CD4-positive, alpha-beta T cell treated with Interleukin-15 for 4 hours (primary cell): ENCODE data around the gene TLX1.

Source experiments
- DNase-seq: peaks from one replicate; pipeline ENCODE4 v3.0.0-alpha.2; 2020; ENCODE audit warnings: low spot score

The TLX1 gene

DNA sequence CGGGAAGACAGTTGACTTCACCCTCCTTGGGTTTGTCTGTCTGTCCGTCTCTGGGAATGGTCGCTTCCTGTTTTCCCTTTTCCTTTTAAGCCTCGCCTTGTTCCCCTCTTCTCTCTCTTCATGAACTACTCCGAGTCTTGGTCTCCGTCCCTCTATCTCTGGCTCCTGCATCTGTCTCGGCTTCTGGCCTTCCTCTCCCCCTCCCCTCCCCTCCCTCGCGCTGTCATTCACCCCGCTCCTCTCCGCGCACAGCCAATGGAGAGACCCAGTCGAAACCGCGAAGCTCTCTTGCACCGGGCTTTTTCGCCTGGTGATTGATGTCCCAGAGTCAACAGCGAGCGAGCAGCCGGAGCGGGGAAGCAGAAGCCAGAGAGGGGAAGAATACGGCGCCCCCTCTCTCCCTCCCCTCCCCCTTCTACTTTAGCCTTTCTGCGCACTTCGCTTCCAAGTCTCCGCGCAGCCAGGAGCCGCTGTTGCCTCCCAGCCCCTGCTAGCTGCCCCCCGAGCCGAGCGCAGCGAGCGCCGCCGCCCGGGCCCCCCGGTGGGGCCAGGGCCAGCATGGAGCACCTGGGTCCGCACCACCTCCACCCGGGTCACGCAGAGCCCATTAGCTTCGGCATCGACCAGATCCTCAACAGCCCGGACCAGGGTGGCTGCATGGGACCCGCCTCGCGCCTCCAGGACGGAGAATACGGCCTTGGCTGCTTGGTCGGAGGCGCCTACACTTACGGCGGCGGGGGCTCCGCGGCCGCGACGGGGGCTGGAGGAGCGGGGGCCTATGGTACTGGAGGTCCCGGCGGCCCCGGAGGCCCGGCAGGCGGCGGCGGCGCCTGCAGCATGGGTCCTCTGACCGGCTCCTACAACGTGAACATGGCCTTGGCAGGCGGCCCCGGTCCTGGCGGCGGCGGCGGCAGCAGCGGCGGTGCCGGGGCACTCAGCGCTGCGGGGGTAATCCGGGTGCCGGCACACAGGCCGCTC lies at the start of gene TLX1:
Gene TLX1, plus strand, starts transcription at position 317 of the 978 bp plus-strand sequence. Its CDS starts 242 bp downstream, at position 559.
- DNase-seq: no peak

DNA sequence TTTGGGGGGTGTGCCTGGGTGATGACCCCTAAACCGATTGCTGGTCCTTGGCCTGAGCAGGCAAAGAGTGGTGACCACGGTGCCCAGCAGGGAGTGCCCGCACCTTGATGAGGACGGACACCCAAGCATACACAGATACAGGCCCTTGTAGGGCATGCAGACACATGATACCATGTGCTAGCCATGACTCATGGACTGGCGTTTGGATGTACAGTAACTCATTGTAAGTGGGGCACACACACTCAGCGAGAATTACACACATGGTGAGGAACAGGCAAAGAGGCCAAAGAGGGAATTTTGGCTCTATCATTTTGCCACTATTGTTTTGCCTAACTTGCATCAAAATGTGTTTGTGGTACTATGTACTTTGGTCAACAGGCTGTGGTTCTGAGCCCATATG lies 45.3 kb upstream of the TLX1 start:
- no peak for DNase-seq

DNA sequence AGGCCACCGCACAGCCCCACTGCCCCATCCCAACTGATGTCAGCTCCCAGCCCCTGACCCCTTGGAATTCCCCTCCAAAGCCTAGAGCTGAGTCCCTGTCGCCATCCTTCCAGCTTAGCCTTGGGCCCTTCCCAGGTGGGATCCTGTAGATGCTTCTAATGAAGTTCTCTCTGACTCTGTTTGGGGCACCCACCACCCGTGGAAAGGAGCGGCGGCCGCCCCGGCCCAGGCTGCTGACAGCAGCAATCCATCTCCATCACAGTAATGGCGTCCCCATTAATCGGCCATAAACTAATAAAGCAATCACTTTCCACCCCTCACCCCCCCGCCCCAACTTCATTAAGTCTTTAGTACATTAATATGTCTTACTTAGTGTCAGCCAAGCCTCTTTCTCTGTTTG lies 43.7 kb upstream of the TLX1 start:
- DNase-seq: no peak

DNA sequence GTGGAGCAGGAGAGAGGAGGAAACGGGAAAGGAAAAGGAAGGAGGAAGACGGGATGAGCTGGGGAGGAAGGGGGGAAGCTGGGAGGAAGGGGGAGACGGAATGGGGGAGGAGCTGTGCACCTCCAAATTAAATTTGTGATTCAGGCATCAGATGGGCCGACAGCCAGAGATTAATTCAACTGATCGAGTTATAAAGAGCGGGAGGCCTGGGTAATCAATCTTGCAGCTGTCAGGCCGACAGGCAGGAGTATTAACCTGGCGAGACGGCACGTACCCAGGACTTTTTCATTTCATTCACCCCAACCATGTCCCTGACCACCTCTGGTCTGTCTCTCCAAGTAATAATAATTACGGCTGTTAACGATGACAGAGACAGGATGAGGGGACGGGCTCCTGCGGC lies 43.1 kb upstream of the TLX1 start:
- DNase-seq: no peak

DNA sequence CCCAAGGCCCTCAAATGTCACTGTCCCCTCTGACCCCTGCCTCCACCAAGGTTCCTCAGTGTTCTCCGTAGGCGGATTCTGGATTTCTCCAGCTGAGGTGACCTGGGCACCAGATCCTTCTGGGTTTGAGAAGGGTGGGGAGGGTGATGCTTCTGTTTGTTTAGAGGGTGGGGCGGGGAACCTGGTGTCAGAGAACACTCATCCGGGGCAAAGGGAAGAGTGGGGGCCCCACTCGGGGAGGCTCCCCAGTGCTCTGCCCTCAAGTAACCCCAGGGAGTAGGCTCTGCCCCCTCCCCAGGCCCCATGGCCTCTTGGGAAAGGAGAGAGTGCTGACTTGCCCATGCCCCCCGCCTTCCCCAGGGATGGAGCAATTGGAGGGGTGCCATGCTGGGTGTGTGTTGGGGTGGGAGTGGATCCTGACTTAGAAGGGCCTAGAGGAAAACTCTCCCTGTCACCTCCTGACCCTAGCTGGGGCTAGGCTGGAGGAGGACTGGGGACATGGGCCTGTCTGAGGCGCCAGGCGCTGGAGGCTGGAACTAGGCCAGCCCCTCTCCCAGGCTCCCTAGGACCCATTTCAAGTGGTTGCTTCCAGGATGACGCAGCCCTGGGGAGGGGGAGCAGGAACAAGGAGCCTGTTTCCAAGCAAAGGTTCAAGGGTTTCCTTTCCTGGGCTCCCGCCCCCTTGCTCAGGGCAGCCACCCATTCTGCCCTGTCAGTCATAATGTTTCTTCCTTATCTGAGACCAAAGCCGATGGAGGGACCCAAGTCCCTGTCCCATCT lies 41.4 kb upstream of the TLX1 start:
- no peak for DNase-seq

DNA sequence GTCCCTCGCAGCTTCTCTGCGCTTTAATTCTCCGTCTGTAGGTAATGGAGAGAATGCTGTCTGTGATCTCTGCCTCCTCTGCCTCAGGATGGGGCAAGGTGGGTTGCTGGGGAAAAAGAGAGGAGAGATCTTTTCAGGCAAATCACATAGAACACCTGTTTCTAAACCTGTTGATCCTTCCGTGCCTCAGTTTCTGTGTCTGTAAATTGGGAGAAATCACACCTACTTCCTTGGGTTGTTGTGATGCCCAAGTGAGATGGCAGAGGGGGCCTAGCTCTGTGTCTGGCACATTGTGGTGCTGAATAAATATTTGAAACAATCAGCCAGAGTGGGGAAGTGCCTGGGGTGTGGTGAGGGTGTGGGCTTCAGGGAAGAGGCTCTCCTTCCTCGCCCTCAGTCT lies 40.5 kb upstream of the TLX1 start:
- no peak for DNase-seq

DNA sequence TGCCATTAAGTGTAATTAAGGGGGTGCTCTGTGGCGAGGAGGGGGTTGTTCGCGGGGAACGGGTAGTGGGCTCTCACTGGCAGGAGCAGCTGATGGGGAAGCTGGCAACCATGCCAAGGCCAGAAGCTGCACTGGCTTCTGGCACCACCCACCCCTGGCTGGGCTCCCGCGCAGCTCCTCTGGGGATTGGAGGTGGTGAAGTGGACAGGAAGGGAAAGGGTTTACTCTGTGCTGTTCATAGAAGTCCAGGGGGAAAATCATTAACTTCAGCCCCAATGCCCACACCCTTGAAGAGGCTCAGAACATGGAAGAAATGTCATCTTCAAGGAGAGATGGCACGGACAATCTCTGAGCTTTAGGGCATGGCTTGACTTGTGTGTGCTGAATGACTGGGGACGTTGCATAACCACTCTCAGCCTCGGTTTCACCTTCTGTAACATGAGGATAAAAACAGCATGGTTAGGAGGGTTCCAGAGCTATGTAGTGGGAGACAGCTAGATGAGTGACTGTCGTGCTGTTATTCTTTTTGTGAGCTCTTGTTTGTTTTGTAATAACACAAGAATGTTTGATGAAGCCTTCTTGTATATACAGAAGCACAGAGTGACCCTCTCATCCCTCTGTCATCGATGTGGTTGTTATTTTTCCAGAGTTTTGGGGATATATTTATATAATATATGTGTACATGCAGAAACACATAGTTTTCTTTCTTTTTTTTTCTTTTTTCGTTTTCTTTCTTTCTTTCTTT lies 39.4 kb upstream of the TLX1 start:
- no peak for DNase-seq

DNA sequence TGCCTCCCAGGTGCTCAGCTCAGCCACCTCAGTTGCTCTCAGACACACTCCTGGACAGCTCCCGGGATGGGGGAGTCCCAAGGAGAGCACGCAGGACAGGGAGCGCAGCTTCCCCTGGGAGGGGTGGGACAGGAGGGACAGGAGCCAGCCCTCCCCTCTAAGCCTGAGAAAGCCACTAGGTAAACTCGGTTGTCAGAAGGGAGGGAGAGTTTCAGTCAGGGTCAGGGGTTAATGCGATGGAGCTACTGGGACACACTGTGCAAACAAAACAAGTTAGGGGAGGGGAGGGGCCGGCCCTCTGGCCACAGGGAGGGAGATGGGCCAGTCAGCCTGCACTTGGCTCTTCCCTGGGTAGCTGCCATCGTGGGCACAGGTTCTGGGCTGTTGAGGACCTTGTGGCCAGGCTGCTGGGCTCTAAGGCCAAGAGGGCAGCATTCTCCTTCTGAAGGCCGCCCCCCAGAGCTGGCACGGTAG lies 38.2 kb upstream of the TLX1 start:
- no peak for DNase-seq

DNA sequence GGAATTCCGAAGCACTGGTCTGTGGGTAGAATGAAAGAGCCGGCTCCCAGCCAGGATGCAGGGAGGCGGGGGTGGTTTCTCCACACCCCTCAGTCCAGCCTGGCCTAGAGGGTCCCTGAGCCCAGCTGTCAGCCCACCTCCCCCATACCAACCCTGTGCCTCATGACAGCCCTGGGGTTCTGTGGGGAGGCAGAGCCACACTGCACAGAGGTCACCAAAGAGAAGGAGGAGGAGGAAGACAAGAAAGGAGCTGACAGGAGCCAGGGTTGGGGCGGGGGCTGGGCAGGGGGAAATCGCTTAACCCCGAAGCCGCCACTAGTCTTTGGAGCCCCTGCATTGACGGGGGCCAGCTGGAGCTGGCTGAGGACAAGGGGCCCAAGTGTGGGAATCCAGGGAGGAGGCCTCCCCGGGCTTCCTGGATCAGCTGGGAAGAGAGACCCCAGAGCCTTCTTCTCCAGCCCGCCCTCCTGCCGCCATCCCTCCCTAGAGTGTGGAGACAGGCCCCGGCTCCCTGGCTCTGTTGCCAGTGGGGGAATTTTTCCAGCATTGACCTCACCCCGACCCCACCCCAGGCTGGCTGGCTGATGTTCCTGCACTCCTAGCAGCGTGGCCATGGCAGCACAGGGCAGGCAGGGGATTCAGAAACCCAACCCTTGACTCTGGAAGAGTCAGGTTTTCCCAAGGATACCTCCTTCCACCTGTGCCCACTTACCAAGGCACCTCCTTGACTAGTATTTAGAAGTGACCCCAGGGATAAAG lies 36.8 kb upstream of the TLX1 start:
- DNase-seq: no peak

DNA sequence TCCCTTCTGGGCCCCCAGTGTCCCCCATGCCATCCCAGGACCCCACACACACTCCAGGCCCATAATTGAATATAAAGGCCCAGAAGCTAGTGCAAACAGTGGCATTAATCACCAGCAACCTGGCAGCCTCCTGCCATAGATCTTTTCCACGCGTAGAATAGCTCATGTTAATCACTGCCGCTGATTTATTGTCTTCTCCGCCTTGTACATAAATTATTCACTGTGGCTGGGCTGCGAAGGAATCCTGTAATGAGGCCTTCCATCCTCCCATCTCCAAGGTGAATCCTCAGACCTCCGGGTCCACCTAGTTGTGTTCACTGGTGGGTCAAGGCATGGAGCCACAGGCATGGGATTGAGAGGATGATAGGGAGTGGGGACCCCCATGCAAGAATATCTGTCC lies 36.1 kb upstream of the TLX1 start:
- DNase-seq: no peak

DNA sequence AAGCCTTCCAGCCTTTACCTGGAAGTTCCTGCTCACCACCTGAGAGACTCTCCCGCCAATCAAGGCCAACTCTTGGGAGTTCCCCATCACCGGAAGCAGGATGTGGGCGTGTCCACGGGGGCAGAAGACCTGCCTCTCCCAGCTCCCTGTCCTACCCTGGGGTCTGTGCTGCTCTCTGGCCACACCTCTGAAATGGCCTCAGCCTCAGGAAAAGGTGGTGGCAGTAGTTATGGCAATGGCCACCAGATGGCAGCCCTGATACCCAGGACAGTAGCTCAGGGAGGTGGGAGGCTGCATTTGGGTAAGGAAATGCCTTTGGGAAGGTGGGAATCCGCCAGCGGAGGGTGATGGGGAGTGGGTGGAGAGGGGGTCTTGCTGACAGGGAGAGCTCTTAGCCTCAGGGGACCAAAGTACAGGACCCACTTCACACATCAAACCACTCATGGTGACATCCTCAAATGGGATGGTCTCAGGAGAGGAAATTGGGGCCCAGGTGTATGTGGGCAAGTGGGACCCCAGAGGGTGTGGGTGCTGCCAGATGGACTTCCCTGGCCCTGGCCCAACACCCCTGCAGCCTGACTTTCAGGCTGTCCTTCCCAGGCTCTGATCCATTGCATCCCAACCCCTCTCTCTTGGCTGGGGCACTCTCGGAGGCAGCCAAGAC lies 35.4 kb upstream of the TLX1 start:
- DNase-seq: peak; percentile 67

DNA sequence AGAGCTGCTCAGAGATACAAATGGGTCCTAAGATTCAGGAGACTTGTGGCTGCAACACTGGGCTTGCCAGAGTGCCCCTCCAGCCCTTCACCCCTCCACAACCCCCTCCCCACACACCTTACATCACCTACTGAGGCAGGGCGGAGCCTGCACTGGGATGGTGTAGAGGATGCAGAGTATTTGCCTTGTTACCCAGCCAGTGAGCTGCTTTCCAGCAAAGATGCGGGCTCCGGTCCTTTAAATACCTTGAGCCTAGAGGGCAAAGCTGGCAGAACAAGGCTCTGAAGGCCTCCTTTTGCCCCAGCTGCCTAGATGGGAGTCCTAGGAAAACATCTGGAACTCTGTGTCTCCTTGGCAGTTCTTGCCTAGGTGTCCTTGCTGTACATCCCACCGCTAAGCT lies 34.7 kb upstream of the TLX1 start:
- no peak for DNase-seq

DNA sequence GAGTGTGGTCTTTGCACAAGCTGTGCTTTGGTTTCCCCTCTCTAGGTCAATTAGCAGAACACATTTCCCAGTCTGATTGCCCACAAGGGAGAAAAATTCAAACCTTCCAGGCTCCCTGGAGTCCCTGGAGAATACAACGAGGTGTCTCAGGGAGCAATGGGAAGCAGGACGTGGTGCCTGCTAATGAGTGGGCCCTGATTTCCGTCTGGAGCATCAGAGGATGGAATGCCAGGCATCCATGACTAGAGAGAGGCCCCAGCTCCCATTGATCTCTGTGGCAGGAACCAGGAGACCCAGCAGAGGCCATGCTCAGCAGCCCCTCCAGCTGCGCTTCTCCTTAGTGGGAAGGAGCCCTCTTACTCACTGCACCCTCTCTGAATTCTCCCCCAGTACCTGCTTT lies 33.2 kb upstream of the TLX1 start:
- no peak for DNase-seq

DNA sequence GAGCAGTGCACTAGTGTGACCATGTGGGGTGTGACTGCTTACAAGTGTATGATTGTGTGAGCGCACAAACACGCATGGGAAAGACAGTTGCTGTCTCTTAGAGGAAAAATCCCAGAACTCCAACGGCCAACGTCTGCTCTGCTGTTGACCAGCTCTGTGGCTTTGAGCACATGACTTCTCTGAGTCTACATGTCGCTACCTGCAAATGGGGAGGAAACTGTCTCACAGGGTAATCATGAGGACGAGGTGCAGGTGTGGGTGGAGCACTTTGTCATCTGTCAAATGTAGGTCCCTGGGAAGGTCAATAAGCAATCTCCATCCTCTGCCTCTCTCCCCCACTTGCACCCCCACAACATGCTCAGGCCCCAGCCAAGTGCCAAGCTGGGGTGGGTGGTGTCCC lies 31.2 kb upstream of the TLX1 start:
- DNase-seq: no peak

DNA sequence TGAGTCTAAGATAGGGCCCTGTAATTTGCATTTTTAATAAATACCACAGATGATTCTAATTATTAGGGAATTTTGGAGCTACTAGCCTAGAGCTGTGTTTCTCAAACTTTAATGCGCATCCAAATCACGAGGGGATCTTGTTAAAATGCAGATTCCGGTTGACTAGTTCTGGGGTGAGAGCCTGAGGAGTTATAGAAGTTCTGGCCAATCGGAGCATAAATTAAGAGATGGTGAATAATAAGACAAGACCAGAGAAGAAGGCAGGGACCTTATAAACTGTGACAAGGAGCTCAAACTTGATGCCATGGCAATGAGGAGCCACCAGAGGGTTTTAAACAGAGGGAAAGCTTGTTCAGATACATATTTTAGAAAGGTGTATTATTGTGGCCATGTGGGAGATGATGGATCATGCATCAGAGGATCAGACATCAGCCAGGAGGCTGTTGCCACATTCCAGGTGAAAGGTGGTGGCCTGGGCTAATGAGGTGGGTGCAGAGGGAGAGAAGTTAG lies 29.7 kb upstream of the TLX1 start:
- no peak for DNase-seq

DNA sequence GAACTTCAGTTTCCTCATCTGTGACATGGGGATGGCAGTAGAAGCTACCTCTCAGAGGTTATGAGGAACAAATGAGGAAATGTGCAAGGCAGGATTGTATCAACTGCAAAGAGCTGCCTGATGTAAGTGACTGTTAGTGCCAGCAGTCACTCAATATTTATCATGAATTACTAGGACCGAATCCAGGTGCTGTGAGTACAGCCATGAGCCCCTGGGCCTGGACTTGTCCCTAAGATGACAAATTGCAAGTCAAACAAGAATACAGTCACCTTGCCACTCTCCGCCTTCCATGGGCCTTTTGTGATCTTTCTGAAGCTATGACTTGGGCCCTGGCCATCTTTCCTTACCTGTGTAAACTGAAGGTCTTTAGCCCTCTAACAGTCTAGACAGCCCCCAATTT lies 27.7 kb upstream of the TLX1 start:
- no peak for DNase-seq

DNA sequence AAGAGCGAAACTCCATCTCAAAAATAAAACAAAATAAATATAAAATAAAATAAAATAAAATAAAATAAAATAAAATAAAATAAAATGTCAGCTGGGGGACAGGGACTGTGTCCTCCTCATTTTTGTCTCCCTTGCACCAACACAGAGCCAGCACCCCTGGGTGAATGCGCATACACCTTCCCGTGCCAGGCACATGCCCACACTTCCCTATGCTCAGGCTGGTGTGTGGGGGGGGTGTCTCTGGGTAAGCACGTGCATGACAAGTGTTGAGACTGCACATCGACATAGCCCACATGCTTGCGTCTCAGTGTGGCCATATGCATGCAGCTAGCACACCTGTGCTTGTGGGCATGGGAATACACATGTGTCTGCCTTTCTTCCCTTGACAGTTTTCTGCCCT lies 24.7 kb upstream of the TLX1 start:
- no peak for DNase-seq

DNA sequence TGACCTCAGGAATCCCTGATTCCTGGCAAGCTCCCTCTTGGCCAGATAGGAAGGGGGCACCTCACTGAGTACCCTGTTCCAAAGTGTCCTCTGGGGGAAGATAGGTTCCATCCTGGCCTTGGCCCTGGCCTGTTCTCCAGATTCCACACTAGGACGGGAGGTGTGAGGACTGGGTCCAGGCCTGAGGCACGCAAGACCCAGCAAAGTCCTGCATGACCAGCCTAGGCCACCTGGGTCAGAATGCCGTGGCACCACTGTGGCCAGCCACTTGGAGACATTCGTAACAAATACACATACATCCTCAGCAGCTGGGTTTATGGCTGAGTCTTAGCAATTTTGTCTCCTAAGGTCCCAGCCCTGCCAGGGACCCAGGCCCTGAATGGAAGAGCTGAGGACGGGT lies 23.3 kb upstream of the TLX1 start:
- DNase-seq: no peak

DNA sequence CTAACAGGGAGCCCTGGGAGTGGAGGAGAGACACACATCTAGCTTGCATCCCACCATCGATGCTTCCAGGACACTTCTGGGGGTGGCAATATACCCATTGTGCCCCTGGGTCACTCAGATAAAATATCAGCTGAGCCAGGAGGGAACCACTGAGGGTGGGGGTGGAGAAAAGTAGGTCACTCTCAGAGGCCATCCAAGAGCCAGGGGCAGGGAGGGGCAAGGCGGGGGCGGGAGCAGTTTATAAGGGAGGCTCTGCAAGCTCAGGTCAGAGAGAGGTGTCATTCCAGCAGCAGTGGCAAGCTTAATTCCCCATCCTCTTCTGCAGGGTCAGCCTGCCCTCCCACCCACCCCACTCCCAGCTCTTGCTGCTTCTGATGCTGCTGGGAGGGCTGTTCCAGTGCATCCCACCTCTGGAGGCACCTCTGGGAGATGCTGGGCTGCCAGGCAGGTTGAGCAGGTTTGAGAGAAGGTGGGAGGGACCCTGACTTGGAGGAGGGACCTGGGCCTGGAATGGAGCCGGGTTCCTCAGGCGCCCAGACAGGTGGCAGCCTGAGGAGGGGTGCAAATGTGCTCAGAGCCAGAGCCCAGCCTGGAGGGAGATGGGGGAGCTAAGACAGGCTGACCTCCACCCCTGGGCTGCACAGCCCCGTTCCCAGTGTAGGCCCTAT lies 20.1 kb upstream of the TLX1 start:
- DNase-seq: no peak

DNA sequence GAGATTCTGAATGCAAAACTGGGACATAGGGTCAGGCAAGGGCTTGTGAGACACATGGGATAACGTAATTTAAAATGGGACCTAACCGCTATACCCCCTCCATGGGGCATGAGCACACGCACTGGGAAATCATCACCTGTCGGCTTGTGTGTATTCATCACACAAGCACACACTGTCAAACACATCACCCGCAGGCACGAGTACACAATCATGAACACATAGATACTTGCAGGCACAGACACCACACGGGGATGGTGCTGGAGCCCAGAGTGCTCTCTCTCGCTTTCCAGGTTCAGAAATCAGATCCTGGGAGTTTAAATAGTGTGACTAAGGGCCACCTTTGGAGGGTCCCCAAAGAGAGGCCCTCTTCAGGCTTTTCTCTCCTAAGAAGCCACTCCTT lies 19.6 kb upstream of the TLX1 start:
- no peak for DNase-seq
